ENCODE data around the gene SFMBT1.

SFMBT1 gene

GRCh38 chr3:52920841-52921240 is 125.0 kb downstream of the SFMBT1 start:
- Histone ChIP-seq H3K4me3 (IDR thresholded peaks at IDR 0.05; ENCODE audit: insufficient read depth, low read depth, low read length) (no peak overlapping the region), H3K9ac (no peak overlapping the region), H3K79me2 (ENCODE audit: insufficient read depth, low read depth) (no peaks in the 10 kb centered on the region), H3K27ac (no peak overlapping the region), H3K4me1 (ENCODE audit: low read depth, poor library complexity, severe bottlenecking) (no peaks in the 10 kb centered on the region), H3K27me3 (ENCODE audit: insufficient read depth, low read depth) (no peaks in the 10 kb centered on the region), H2AFZ (ENCODE audit: low read depth) (no peak overlapping the region), H3K36me3 (ENCODE audit: insufficient read depth) (no peaks in the 10 kb centered on the region), H4K20me1 (ENCODE audit: insufficient read depth) (no peaks in the 10 kb centered on the region), H3K4me2 (no peak overlapping the region)
- TF ChIP-seq CTCF (conservative IDR thresholded peaks at IDR 0.05; ENCODE audit: low read depth, low read length) = no peak

DNA sequence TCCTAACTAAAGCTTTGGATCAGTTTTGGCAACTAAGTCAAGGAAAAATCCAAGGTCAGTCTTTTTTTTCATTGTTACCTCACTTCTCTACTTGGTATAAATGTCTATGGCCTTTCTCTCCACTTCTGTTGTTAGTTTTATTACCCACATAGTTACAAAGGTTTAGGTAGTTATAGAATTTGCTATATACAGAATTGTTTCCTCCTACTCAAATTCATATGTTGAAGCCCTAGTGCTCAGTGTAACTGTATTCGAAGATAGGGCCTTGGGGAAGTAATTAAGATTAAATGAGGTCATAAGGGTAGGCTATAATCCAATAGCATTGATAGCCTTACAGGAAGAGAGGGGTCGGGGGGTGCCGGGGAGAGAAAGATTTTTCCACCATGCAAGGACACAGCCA is 128.8 kb downstream of the SFMBT1 start:
- H3K27ac ChIP-seq = no peak overlapping the region
- H3K4me3 ChIP-seq (IDR thresholded peaks at IDR 0.05; ENCODE audit: insufficient read depth, low read depth, low read length) = no peak overlapping the region
- H3K79me2 ChIP-seq (ENCODE audit: insufficient read depth, low read depth) = no peaks in the 10 kb centered on the region
- H3K9ac ChIP-seq = no peak overlapping the region
- no peak overlapping the region for H2AFZ ChIP-seq (ENCODE audit: low read depth)
- H3K4me2 ChIP-seq = no peak overlapping the region
- no peaks in the 10 kb centered on the region for H4K20me1 ChIP-seq (ENCODE audit: insufficient read depth)
- TF ChIP-seq CTCF (conservative IDR thresholded peaks at IDR 0.05; ENCODE audit: low read depth, low read length) = no peak
- H3K4me1 ChIP-seq (ENCODE audit: low read depth, poor library complexity, severe bottlenecking) = no peaks in the 10 kb centered on the region
- H3K27me3 ChIP-seq (ENCODE audit: insufficient read depth, low read depth) = no peaks in the 10 kb centered on the region
- H3K36me3 ChIP-seq (ENCODE audit: insufficient read depth) = no peaks in the 10 kb centered on the region

GRCh38 chr3:52915294-52915693 is 130.6 kb downstream of the SFMBT1 start:
- no peak overlapping the region for H3K4me3 ChIP-seq (IDR thresholded peaks at IDR 0.05; ENCODE audit: insufficient read depth, low read depth, low read length)
- no peaks in the 10 kb centered on the region for H4K20me1 ChIP-seq (ENCODE audit: insufficient read depth)
- no peaks in the 10 kb centered on the region for H3K36me3 ChIP-seq (ENCODE audit: insufficient read depth)
- H3K4me2 ChIP-seq = no peak overlapping the region
- H3K27ac ChIP-seq = no peak overlapping the region
- H3K79me2 ChIP-seq (ENCODE audit: insufficient read depth, low read depth) = no peaks in the 10 kb centered on the region
- TF ChIP-seq CTCF (conservative IDR thresholded peaks at IDR 0.05; ENCODE audit: low read depth, low read length) = no peak
- H2AFZ ChIP-seq (ENCODE audit: low read depth) = no peak overlapping the region
- H3K27me3 ChIP-seq (ENCODE audit: insufficient read depth, low read depth) = no peaks in the 10 kb centered on the region
- H3K9ac ChIP-seq = no peak overlapping the region
- no peaks in the 10 kb centered on the region for H3K4me1 ChIP-seq (ENCODE audit: low read depth, poor library complexity, severe bottlenecking)

DNA sequence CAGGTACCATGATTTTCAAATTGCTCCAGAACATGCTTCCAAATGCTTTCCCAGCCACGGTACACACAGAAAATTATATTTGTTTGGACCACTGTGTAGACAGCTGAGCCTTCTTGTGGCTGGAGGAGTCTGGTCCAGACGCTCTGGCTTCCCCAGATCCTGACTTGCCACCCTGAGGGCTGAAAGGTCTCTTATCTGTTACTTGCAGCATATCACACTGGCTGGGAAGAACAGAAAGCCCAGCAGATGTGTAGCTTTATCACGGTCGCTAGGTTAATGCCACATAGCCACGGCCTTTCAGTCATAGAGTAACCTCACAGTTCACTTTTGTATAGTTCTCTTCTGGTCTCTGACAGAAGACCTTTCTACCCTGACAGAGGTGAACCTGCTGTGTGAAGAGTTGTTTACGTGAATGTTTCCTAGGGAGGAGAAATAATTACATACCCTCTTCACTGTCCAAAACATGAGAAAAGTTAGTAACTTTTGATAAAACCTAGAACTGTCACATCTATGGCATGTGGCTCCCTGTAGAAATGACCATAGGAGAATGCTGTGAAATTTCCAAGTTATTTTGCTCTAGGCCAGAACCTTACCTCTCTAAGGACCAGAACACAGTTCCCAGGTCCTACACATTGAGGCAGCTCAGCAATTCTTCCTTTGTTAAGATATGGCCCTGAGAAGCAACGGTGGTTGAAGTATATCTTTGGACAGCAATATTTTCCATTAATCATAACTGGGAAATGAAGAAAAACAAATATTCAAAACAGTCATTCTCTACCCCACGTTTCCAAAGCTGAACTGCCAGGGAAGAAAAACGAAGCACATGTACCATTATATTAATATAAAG is 132.8 kb downstream of the SFMBT1 start:
- Histone ChIP-seq H3K27ac (no peak overlapping the region), H2AFZ (ENCODE audit: low read depth) (no peak overlapping the region), H3K4me2 (no peak overlapping the region), H3K9ac (no peak overlapping the region), H3K4me3 (IDR thresholded peaks at IDR 0.05; ENCODE audit: insufficient read depth, low read depth, low read length) (no peak overlapping the region), H3K27me3 (ENCODE audit: insufficient read depth, low read depth) (no peaks in the 10 kb centered on the region), H4K20me1 (ENCODE audit: insufficient read depth) (no peaks in the 10 kb centered on the region), H3K4me1 (ENCODE audit: low read depth, poor library complexity, severe bottlenecking) (no peaks in the 10 kb centered on the region), H3K79me2 (ENCODE audit: insufficient read depth, low read depth) (no peaks in the 10 kb centered on the region), H3K36me3 (ENCODE audit: insufficient read depth) (no peaks in the 10 kb centered on the region)
- TF ChIP-seq CTCF (conservative IDR thresholded peaks at IDR 0.05; ENCODE audit: low read depth, low read length) = no peak

Data from KMS-11 (cell line).